WTC11 (cell line): Measurements from ENCODE around the gene TMEM198. TPM values are rescaled to one million over a fixed set of nuclear protein-coding genes. Genes with fewer than 3 reads are reported as not detected.

Source experiments
- ATAC-seq: fragments of 200-7000 bp; cut with Tn5 transposase; 2 replicates; pipeline ENCODE4 v1.10.0; 2021; ENCODE audit warnings: mild to moderate bottlenecking, moderate library complexity
- CTCF ChIA-PET: fragments of 300-600 bp; sonication (Branson Sonifier 250); formaldehyde crosslinking; loops from one replicate; lab custom pipeline; 2021; ENCODE audit warnings: antibody characterized with exemption; lab: Charles Lee
- POLR2A ChIA-PET: fragments of 350-600 bp; sonication (Branson Sonifier 250); formaldehyde crosslinking; loops from one replicate; lab custom pipeline; 2021; ENCODE audit warnings: antibody characterized with exemption; lab: Charles Lee
- DNase-seq: peaks from one replicate; pipeline ENCODE4 v3.0.0; 2021; ENCODE audit warnings: low spot score
- H3K27ac Mint-ChIP-seq: 2 replicates; pipeline ENCODE4 v1.8.0; 2021; ENCODE audit warnings: mixed read lengths
- H3K27me3 Mint-ChIP-seq: 2 replicates; pipeline ENCODE4 v1.8.0; 2021; ENCODE audit warnings: low read depth, mild to moderate bottlenecking, moderate library complexity, mixed read lengths
- H3K36me3 Mint-ChIP-seq: 2 replicates; pipeline ENCODE4 v1.8.0; 2021; ENCODE audit warnings: mixed read lengths
- H3K4me1 Mint-ChIP-seq: 2 replicates; pipeline ENCODE4 v1.8.0; 2022; ENCODE audit warnings: mixed read lengths
- H3K4me3 Mint-ChIP-seq: 2 replicates; pipeline ENCODE4 v1.8.0; 2021; ENCODE audit warnings: mild to moderate bottlenecking, moderate library complexity, mixed read lengths
- H3K9me3 Mint-ChIP-seq: 2 replicates; pipeline ENCODE4 v1.8.0; 2021; ENCODE audit warnings: mixed read lengths
- AFF4 ChIP-seq: sonication (generic); formaldehyde crosslinking; IDR thresholded peaks from 2 replicates; pipeline ENCODE4 v1.8.1; 2023; ENCODE audit warnings: mild to moderate bottlenecking, missing genetic modification reagents, borderline replicate concordance
- E2F1 ChIP-seq: sonication (generic); formaldehyde crosslinking; IDR thresholded peaks from 2 replicates; pipeline ENCODE4 v1.8.0; 2022; ENCODE audit warnings: mild to moderate bottlenecking, missing genetic modification reagents
- FOXJ3 ChIP-seq: sonication (generic); formaldehyde crosslinking; IDR thresholded peaks from 2 replicates; pipeline ENCODE4 v1.9.0; 2021; ENCODE audit warnings: missing genetic modification reagents, mild to moderate bottlenecking, borderline replicate concordance
- FOXK1 ChIP-seq: sonication (generic); formaldehyde crosslinking; IDR thresholded peaks from 2 replicates; pipeline ENCODE4 v1.8.0; 2022; ENCODE audit warnings: mild to moderate bottlenecking, moderate library complexity, missing genetic modification reagents
- GRHL2 ChIP-seq: fragments of 250-450 bp; sonication (Bioruptor Pico); IDR thresholded peaks from 2 replicates; pipeline ENCODE4 v1.8.0; 2022; ENCODE audit warnings: mild to moderate bottlenecking, moderate library complexity; ENCODE audit not compliant: insufficient replicate concordance, severe bottlenecking
- IRF2 ChIP-seq: sonication (generic); formaldehyde crosslinking; IDR thresholded peaks from 2 replicates; pipeline ENCODE4 v1.8.0; 2022; ENCODE audit warnings: low read depth, missing genetic modification reagents, borderline replicate concordance
- KAT7 ChIP-seq: sonication (generic); formaldehyde crosslinking; IDR thresholded peaks from 2 replicates; pipeline ENCODE4 v1.8.1; 2023; ENCODE audit warnings: missing genetic modification reagents, mild to moderate bottlenecking, borderline replicate concordance
- MLX ChIP-seq: sonication (generic); formaldehyde crosslinking; IDR thresholded peaks from 2 replicates; pipeline ENCODE4 v1.8.1; 2023; ENCODE audit warnings: mild to moderate bottlenecking, missing genetic modification reagents, moderate library complexity
- MXD4 ChIP-seq: fragments of 250-450 bp; sonication (Bioruptor Pico); IDR thresholded peaks from 2 replicates; pipeline ENCODE4 v1.8.0; 2021; ENCODE audit warnings: mild to moderate bottlenecking, moderate library complexity, borderline replicate concordance
- MYBL2 ChIP-seq: sonication (generic); formaldehyde crosslinking; IDR thresholded peaks from 2 replicates; pipeline ENCODE4 v1.8.1; 2023; ENCODE audit warnings: mild to moderate bottlenecking, moderate library complexity, missing genetic modification reagents
- NFATC4 ChIP-seq: fragments of 250-450 bp; sonication (Bioruptor Pico); IDR thresholded peaks from 2 replicates; pipeline ENCODE4 v1.9.0; 2021; ENCODE audit warnings: mild to moderate bottlenecking
- NR3C1 ChIP-seq: sonication (generic); formaldehyde crosslinking; conservative IDR thresholded peaks from 2 replicates; pipeline ENCODE4 v1.8.1; 2023; ENCODE audit warnings: low read depth, mild to moderate bottlenecking, missing genetic modification reagents
- PRRX2 ChIP-seq: fragments of 250-450 bp; sonication (Bioruptor Pico); IDR thresholded peaks from 2 replicates; pipeline ENCODE4 v1.8.0; 2021; ENCODE audit warnings: mild to moderate bottlenecking
- SOX15 ChIP-seq: fragments of 250-450 bp; sonication (Bioruptor Pico); IDR thresholded peaks from 2 replicates; pipeline ENCODE4 v1.9.0; 2021; ENCODE audit warnings: mild to moderate bottlenecking
- TEAD4 ChIP-seq: sonication (generic); formaldehyde crosslinking; IDR thresholded peaks from 2 replicates; pipeline ENCODE4 v1.8.0; 2022; ENCODE audit warnings: mild to moderate bottlenecking, missing genetic modification reagents
- TP53 ChIP-seq: sonication (generic); formaldehyde crosslinking; IDR thresholded peaks from 2 replicates; pipeline ENCODE4 v1.8.1; 2023; ENCODE audit warnings: mild to moderate bottlenecking, missing genetic modification reagents
- USF2 ChIP-seq: sonication (generic); formaldehyde crosslinking; IDR thresholded peaks from 2 replicates; pipeline ENCODE4 v1.8.1; 2023; ENCODE audit warnings: mild to moderate bottlenecking, missing genetic modification reagents, moderate library complexity
- ZMAT4 ChIP-seq: fragments of 250-450 bp; sonication (Bioruptor Pico); IDR thresholded peaks from 2 replicates; pipeline ENCODE4 v1.9.0; 2021; ENCODE audit warnings: mild to moderate bottlenecking
- ZNF138 ChIP-seq: sonication (generic); formaldehyde crosslinking; conservative IDR thresholded peaks from 2 replicates; pipeline ENCODE4 v1.8.1; 2022; ENCODE audit warnings: mild to moderate bottlenecking, moderate library complexity, missing genetic modification reagents
- ZNF263 ChIP-seq: sonication (generic); formaldehyde crosslinking; IDR thresholded peaks from 2 replicates; pipeline ENCODE4 v1.8.1; 2022; ENCODE audit warnings: low read depth, mild to moderate bottlenecking, moderate library complexity, missing genetic modification reagents
- ZNF317 ChIP-seq: sonication (generic); formaldehyde crosslinking; IDR thresholded peaks from 2 replicates; pipeline ENCODE4 v1.8.1; 2023; ENCODE audit warnings: low read depth, mild to moderate bottlenecking, moderate library complexity, missing genetic modification reagents, borderline replicate concordance
- ZNF532 ChIP-seq: fragments of 250-450 bp; sonication (Bioruptor Pico); IDR thresholded peaks from 2 replicates; pipeline ENCODE4 v1.9.0; 2021; ENCODE audit warnings: mild to moderate bottlenecking, borderline replicate concordance
- ZSCAN18 ChIP-seq: fragments of 250-450 bp; sonication (Bioruptor Pico); IDR thresholded peaks from 2 replicates; pipeline ENCODE4 v2.1.2; 2022; ENCODE audit warnings: mild to moderate bottlenecking, moderate library complexity
- total RNA-seq: library from RNA; stranded (reverse); gene quantifications from 3 replicates; pipeline ENCODE4 v1.2.3, GENCODE V29; 2021

Gene TMEM198
- total RNA-seq, 1 experiment from 2014 or later: 7.1 TPM

GRCh38 chr2:219554350-219554749 is 10.5 kb downstream of the TMEM198 start:
- Mint-ChIP-seq H3K27ac (no peak overlapping the region), H3K4me1 (peaks cover 10% of the 10 kb centered on the region), H3K27me3 (peaks cover 34% of the 10 kb centered on the region), H3K4me3 (no peak overlapping the region), H3K9me3 (no peaks in the 10 kb centered on the region), H3K36me3 (peaks cover 8% of the 10 kb centered on the region; the same call in 1 of the 2 replicates)
- no peak for TF ChIP-seq GRHL2
- no peak for TF ChIP-seq ZMAT4 (CRISPR knock-in tag)
- TF ChIP-seq NFATC4 (CRISPR knock-in tag): no peak
- no peak for TF ChIP-seq ZSCAN18 (CRISPR knock-in tag)
- TF ChIP-seq IRF2 (CRISPR knock-in tag): no peak
- TF ChIP-seq MXD4 (CRISPR knock-in tag): no peak
- TF ChIP-seq PRRX2 (CRISPR knock-in tag): no peak
- TF ChIP-seq FOXJ3 (CRISPR knock-in tag): no peak
- no peak for TF ChIP-seq E2F1 (CRISPR knock-in tag)
- no peak for TF ChIP-seq USF2
- TF ChIP-seq ZNF138 (CRISPR knock-in tag): no peak
- no peak for TF ChIP-seq TEAD4 (CRISPR knock-in tag)
- TF ChIP-seq KAT7: no peak
- TF ChIP-seq TP53: no peak
- ATAC-seq: no peak
- DNase-seq: no peak
- ChIA-PET CTCF (no interaction called here), POLR2A (no interaction called here)

- peaks cover 19% of the 10 kb centered on the region for H3K4me1 Mint-ChIP-seq
- CTCF ChIA-PET: interaction anchor here (7.2 kb wide), 1 partner anchor 16 kb away, joined by 86 read pairs; no protein-coding TSS in a partner anchor
- TF ChIP-seq MYBL2 (CRISPR knock-in tag) (no peak), ZNF317 (no peak), ZNF532 (CRISPR knock-in tag) (no peak), TP53 (no peak), AFF4 (CRISPR knock-in tag) (no peak), TEAD4 (CRISPR knock-in tag) (no peak), ZNF263 (CRISPR knock-in tag) (no peak), FOXK1 (no peak), MLX (CRISPR knock-in tag) (no peak), NR3C1 (CRISPR knock-in tag) (no peak), SOX15 (CRISPR knock-in tag) (no peak), PRRX2 (CRISPR knock-in tag) (no peak)
Observed at GRCh38 chr2:219555956-219556355, 12.1 kb downstream of the TMEM198 start.

More at GRCh38 chr2:219555956-219556355, 12.1 kb downstream of the TMEM198 start:
- H3K27me3 Mint-ChIP-seq: peaks cover 27% of the 10 kb centered on the region
- H3K9me3 Mint-ChIP-seq: no peaks in the 10 kb centered on the region
- H3K27ac Mint-ChIP-seq: no peak overlapping the region
- POLR2A ChIA-PET: no interaction called here
- no peak overlapping the region for H3K4me3 Mint-ChIP-seq
- peaks cover 8% of the 10 kb centered on the region; the same call in 1 of the 2 replicates for H3K36me3 Mint-ChIP-seq
- DNase-seq (no peak), ATAC-seq (no peak)
